WTC11 (cell line): ENCODE data around the gene COL5A1. TPM values are rescaled to one million over a fixed set of nuclear protein-coding genes. Genes with fewer than 3 reads are reported as not detected.

Experiments used
- ATAC-seq: fragments of 200-7000 bp; cut with Tn5 transposase; 2 replicates; pipeline ENCODE4 v1.10.0; 2021; ENCODE audit warnings: mild to moderate bottlenecking, moderate library complexity
- CTCF ChIA-PET: fragments of 300-600 bp; sonication (Branson Sonifier 250); formaldehyde crosslinking; loops from one replicate; lab custom pipeline; 2021; ENCODE audit warnings: antibody characterized with exemption; lab: Charles Lee
- POLR2A ChIA-PET: fragments of 350-600 bp; sonication (Branson Sonifier 250); formaldehyde crosslinking; loops from one replicate; lab custom pipeline; 2021; ENCODE audit warnings: antibody characterized with exemption; lab: Charles Lee
- DNase-seq: peaks from one replicate; pipeline ENCODE4 v3.0.0; 2021; ENCODE audit warnings: low spot score
- H3K27ac Mint-ChIP-seq: 2 replicates; pipeline ENCODE4 v1.8.0; 2021; ENCODE audit warnings: mixed read lengths
- H3K27me3 Mint-ChIP-seq: 2 replicates; pipeline ENCODE4 v1.8.0; 2021; ENCODE audit warnings: low read depth, mild to moderate bottlenecking, moderate library complexity, mixed read lengths
- H3K36me3 Mint-ChIP-seq: 2 replicates; pipeline ENCODE4 v1.8.0; 2021; ENCODE audit warnings: mixed read lengths
- H3K4me1 Mint-ChIP-seq: 2 replicates; pipeline ENCODE4 v1.8.0; 2022; ENCODE audit warnings: mixed read lengths
- H3K4me3 Mint-ChIP-seq: 2 replicates; pipeline ENCODE4 v1.8.0; 2021; ENCODE audit warnings: mild to moderate bottlenecking, moderate library complexity, mixed read lengths
- H3K9me3 Mint-ChIP-seq: 2 replicates; pipeline ENCODE4 v1.8.0; 2021; ENCODE audit warnings: mixed read lengths
- FOXK1 ChIP-seq: sonication (generic); formaldehyde crosslinking; IDR thresholded peaks from 2 replicates; pipeline ENCODE4 v1.8.0; 2022; ENCODE audit warnings: mild to moderate bottlenecking, moderate library complexity, missing genetic modification reagents
- OVOL2 ChIP-seq: fragments of 250-450 bp; sonication (Bioruptor Pico); IDR thresholded peaks from 2 replicates; pipeline ENCODE4 v1.9.0; 2021; ENCODE audit warnings: mild to moderate bottlenecking, borderline replicate concordance
- ZNF317 ChIP-seq: sonication (generic); formaldehyde crosslinking; IDR thresholded peaks from 2 replicates; pipeline ENCODE4 v1.8.1; 2023; ENCODE audit warnings: low read depth, mild to moderate bottlenecking, moderate library complexity, missing genetic modification reagents, borderline replicate concordance
- ZNF423 ChIP-seq: fragments of 250-450 bp; sonication (Bioruptor Pico); IDR thresholded peaks from 2 replicates; pipeline ENCODE4 v2.1.2; 2022; ENCODE audit warnings: mild to moderate bottlenecking, moderate library complexity
- total RNA-seq: library from RNA; stranded (reverse); gene quantifications from 3 replicates; pipeline ENCODE4 v1.2.3, GENCODE V29; 2021
- TF ChIP-seq, protein P1 (sequence below): sonication (generic); formaldehyde crosslinking; IDR thresholded peaks from 2 replicates; pipeline ENCODE4 v1.8.1; 2022; ENCODE audit warnings: mild to moderate bottlenecking, moderate library complexity, missing genetic modification reagents
- TF ChIP-seq, protein P2 (sequence below): sonication (generic); formaldehyde crosslinking; conservative IDR thresholded peaks from 2 replicates; pipeline ENCODE4 v1.8.1; 2022; ENCODE audit warnings: mild to moderate bottlenecking, missing genetic modification reagents
- TF ChIP-seq, protein P3 (sequence below): fragments of 250-450 bp; sonication (Bioruptor Pico); IDR thresholded peaks from 2 replicates; pipeline ENCODE4 v1.9.0; 2021; ENCODE audit warnings: mild to moderate bottlenecking
- TF ChIP-seq, protein P4 (sequence below): fragments of 250-450 bp; sonication (Bioruptor Pico); conservative IDR thresholded peaks from 2 replicates; pipeline ENCODE4 v1.9.0; 2021; ENCODE audit warnings: mild to moderate bottlenecking
- TF ChIP-seq, protein P5 (sequence below): fragments of 200-600 bp; IDR thresholded peaks from 2 replicates; pipeline ENCODE4 v1.8.0; 2022; ENCODE audit warnings: antibody characterized with exemption
- TF ChIP-seq, protein P6 (sequence below): sonication (generic); formaldehyde crosslinking; IDR thresholded peaks from 2 replicates; pipeline ENCODE4 v1.8.1; 2023; ENCODE audit warnings: mild to moderate bottlenecking, missing genetic modification reagents
- TF ChIP-seq, protein P7 (sequence below): sonication (generic); formaldehyde crosslinking; IDR thresholded peaks from 2 replicates; pipeline ENCODE4 v1.8.1; 2022; ENCODE audit warnings: low read depth, mild to moderate bottlenecking, moderate library complexity, missing genetic modification reagents, borderline replicate concordance
- TF ChIP-seq, protein P8 (sequence below): fragments of 250-450 bp; sonication (Bioruptor Pico); IDR thresholded peaks from 2 replicates; pipeline ENCODE4 v1.8.0; 2021; ENCODE audit warnings: mild to moderate bottlenecking
- TF ChIP-seq, protein P9 (sequence below): fragments of 250-450 bp; sonication (Bioruptor Pico); IDR thresholded peaks from 2 replicates; pipeline ENCODE4 v1.9.0; 2021; ENCODE audit warnings: mild to moderate bottlenecking
- TF ChIP-seq, protein P10 (sequence below): sonication (generic); formaldehyde crosslinking; IDR thresholded peaks from 2 replicates; pipeline ENCODE4 v1.8.0; 2023; ENCODE audit warnings: mild to moderate bottlenecking, missing genetic modification reagents

The COL5A1 gene
- total RNA-seq, 1 experiment from 2014 or later, result 13.5 TPM

DNA sequence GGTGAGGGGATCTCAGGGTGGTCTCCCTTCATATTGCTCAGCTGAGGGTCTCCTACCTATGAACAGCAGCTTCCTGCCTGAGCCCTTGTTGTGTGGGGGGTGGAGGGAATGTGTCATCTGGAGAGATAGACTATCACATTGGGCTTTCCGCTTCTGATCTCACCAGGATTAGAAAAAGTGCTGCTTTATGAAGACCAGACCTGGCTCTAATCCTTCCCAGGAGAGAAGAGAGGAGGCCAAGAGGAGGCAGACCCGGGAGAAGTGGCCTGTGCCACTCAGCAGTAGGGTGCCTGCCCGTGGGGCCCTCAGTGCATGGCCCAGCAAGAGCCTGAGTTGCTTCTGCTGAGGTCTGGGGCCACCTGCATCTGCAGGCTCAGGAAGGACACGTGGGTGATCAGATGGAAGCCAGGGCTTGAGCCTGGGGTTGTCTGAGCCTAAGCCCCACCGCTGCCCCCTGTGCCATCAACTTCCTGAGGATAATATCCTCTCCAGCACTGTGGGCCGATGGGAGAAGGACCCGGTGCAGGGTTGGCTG lies 22.1 kb upstream of the COL5A1 start:
- ATAC-seq, result no peak
- no peak for DNase-seq
- POLR2A ChIA-PET, result no interaction called here
- Mint-ChIP-seq H3K4me1 (no peaks in the 10 kb centered on the region), H3K4me3 (no peak overlapping the region), H3K36me3 (peaks cover 2% of the 10 kb centered on the region; the same call in 1 of the 2 replicates), H3K9me3 (peaks cover 11% of the 10 kb centered on the region), H3K27ac (no peak overlapping the region), H3K27me3 (peaks cover 6% of the 10 kb centered on the region)
- no peak for TF ChIP-seq OVOL2 (CRISPR knock-in tag)
- TF ChIP-seq, protein P1, sequence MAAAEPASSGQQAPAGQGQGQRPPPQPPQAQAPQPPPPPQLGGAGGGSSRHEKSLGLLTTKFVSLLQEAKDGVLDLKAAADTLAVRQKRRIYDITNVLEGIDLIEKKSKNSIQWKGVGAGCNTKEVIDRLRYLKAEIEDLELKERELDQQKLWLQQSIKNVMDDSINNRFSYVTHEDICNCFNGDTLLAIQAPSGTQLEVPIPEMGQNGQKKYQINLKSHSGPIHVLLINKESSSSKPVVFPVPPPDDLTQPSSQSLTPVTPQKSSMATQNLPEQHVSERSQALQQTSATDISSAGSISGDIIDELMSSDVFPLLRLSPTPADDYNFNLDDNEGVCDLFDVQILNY, result no peak
- TF ChIP-seq ZNF317, result no peak
- TF ChIP-seq, protein P2, sequence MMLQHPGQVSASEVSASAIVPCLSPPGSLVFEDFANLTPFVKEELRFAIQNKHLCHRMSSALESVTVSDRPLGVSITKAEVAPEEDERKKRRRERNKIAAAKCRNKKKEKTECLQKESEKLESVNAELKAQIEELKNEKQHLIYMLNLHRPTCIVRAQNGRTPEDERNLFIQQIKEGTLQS (CRISPR knock-in tag), result no peak
- TF ChIP-seq, protein P3, sequence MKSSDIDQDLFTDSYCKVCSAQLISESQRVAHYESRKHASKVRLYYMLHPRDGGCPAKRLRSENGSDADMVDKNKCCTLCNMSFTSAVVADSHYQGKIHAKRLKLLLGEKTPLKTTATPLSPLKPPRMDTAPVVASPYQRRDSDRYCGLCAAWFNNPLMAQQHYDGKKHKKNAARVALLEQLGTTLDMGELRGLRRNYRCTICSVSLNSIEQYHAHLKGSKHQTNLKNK (CRISPR knock-in tag), result no peak
- no peak for TF ChIP-seq ZNF423 (CRISPR knock-in tag)
- TF ChIP-seq, protein P4, sequence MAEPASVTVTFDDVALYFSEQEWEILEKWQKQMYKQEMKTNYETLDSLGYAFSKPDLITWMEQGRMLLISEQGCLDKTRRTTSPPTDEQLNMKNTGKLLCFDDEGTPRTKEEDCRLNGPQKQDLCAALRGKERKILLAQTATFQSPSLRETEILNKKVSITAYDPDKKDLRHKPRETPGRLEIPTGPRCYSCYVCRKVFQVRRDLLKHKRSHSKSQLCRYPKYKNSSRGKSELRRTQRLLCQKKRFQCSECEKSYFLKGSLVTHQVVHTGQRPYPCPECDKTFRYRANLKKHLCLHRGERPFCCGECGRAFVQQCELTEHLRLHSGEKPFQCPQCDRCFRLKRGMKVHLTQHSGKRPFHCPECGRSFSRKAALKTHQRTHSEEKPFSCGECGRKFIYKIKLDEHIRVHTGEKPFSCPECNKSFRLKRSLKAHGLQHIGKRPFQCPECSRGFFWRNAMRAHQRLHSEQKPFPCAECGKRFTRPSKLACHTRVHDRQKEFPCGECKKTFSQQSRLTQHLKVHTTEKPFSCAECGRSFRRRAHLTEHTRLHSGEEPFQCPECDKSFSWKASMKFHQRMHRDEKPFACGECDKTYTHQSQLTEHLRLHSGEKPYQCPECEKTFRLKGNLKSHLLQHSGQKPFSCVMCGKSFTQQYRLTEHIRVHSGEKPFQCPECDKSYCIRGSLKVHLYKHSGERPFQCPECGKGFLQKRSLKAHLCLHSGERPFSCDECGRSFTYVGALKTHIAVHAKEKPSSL (CRISPR knock-in tag), result no peak
- TF ChIP-seq, protein P5, sequence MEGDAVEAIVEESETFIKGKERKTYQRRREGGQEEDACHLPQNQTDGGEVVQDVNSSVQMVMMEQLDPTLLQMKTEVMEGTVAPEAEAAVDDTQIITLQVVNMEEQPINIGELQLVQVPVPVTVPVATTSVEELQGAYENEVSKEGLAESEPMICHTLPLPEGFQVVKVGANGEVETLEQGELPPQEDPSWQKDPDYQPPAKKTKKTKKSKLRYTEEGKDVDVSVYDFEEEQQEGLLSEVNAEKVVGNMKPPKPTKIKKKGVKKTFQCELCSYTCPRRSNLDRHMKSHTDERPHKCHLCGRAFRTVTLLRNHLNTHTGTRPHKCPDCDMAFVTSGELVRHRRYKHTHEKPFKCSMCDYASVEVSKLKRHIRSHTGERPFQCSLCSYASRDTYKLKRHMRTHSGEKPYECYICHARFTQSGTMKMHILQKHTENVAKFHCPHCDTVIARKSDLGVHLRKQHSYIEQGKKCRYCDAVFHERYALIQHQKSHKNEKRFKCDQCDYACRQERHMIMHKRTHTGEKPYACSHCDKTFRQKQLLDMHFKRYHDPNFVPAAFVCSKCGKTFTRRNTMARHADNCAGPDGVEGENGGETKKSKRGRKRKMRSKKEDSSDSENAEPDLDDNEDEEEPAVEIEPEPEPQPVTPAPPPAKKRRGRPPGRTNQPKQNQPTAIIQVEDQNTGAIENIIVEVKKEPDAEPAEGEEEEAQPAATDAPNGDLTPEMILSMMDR, result no peak
- TF ChIP-seq, protein P6, sequence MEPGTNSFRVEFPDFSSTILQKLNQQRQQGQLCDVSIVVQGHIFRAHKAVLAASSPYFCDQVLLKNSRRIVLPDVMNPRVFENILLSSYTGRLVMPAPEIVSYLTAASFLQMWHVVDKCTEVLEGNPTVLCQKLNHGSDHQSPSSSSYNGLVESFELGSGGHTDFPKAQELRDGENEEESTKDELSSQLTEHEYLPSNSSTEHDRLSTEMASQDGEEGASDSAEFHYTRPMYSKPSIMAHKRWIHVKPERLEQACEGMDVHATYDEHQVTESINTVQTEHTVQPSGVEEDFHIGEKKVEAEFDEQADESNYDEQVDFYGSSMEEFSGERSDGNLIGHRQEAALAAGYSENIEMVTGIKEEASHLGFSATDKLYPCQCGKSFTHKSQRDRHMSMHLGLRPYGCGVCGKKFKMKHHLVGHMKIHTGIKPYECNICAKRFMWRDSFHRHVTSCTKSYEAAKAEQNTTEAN (CRISPR knock-in tag), result no peak
- TF ChIP-seq, protein P7, sequence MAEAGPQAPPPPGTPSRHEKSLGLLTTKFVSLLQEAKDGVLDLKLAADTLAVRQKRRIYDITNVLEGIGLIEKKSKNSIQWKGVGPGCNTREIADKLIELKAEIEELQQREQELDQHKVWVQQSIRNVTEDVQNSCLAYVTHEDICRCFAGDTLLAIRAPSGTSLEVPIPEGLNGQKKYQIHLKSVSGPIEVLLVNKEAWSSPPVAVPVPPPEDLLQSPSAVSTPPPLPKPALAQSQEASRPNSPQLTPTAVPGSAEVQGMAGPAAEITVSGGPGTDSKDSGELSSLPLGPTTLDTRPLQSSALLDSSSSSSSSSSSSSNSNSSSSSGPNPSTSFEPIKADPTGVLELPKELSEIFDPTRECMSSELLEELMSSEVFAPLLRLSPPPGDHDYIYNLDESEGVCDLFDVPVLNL, result no peak
- TF ChIP-seq FOXK1 (CRISPR knock-in tag), result no peak
- TF ChIP-seq, protein P8, sequence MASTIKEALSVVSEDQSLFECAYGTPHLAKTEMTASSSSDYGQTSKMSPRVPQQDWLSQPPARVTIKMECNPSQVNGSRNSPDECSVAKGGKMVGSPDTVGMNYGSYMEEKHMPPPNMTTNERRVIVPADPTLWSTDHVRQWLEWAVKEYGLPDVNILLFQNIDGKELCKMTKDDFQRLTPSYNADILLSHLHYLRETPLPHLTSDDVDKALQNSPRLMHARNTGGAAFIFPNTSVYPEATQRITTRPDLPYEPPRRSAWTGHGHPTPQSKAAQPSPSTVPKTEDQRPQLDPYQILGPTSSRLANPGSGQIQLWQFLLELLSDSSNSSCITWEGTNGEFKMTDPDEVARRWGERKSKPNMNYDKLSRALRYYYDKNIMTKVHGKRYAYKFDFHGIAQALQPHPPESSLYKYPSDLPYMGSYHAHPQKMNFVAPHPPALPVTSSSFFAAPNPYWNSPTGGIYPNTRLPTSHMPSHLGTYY (CRISPR knock-in tag), result no peak
- TF ChIP-seq, protein P9, sequence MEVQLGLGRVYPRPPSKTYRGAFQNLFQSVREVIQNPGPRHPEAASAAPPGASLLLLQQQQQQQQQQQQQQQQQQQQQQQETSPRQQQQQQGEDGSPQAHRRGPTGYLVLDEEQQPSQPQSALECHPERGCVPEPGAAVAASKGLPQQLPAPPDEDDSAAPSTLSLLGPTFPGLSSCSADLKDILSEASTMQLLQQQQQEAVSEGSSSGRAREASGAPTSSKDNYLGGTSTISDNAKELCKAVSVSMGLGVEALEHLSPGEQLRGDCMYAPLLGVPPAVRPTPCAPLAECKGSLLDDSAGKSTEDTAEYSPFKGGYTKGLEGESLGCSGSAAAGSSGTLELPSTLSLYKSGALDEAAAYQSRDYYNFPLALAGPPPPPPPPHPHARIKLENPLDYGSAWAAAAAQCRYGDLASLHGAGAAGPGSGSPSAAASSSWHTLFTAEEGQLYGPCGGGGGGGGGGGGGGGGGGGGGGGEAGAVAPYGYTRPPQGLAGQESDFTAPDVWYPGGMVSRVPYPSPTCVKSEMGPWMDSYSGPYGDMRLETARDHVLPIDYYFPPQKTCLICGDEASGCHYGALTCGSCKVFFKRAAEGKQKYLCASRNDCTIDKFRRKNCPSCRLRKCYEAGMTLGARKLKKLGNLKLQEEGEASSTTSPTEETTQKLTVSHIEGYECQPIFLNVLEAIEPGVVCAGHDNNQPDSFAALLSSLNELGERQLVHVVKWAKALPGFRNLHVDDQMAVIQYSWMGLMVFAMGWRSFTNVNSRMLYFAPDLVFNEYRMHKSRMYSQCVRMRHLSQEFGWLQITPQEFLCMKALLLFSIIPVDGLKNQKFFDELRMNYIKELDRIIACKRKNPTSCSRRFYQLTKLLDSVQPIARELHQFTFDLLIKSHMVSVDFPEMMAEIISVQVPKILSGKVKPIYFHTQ (CRISPR knock-in tag), result no peak
- TF ChIP-seq, protein P10, sequence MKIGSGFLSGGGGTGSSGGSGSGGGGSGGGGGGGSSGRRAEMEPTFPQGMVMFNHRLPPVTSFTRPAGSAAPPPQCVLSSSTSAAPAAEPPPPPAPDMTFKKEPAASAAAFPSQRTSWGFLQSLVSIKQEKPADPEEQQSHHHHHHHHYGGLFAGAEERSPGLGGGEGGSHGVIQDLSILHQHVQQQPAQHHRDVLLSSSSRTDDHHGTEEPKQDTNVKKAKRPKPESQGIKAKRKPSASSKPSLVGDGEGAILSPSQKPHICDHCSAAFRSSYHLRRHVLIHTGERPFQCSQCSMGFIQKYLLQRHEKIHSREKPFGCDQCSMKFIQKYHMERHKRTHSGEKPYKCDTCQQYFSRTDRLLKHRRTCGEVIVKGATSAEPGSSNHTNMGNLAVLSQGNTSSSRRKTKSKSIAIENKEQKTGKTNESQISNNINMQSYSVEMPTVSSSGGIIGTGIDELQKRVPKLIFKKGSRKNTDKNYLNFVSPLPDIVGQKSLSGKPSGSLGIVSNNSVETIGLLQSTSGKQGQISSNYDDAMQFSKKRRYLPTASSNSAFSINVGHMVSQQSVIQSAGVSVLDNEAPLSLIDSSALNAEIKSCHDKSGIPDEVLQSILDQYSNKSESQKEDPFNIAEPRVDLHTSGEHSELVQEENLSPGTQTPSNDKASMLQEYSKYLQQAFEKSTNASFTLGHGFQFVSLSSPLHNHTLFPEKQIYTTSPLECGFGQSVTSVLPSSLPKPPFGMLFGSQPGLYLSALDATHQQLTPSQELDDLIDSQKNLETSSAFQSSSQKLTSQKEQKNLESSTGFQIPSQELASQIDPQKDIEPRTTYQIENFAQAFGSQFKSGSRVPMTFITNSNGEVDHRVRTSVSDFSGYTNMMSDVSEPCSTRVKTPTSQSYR (CRISPR knock-in tag), result no peak
- CTCF ChIA-PET, result no interaction called here
